GM20000 (cell line): ENCODE results near the gene OTULIN.

Experiments used
- DNase-seq: peaks from one replicate; pipeline ENCODE4 v3.0.0; 2012; ENCODE audit warnings: low spot score
- CTCF ChIP-seq: IDR thresholded peaks from 2 replicates; pipeline ENCODE4 v1.5.1; 2012; ENCODE audit warnings: mild to moderate bottlenecking, control low read depth; ENCODE audit errors: extremely low read depth, missing control alignments

The OTULIN gene

GRCh38 chr5:14734396-14734795 lies 69.9 kb downstream of the OTULIN start:
- no peak for DNase-seq
- TF ChIP-seq CTCF: no peak

GRCh38 chr5:14735944-14736343 lies 71.4 kb downstream of the OTULIN start:
- no peak for DNase-seq
- no peak for TF ChIP-seq CTCF

- DNase-seq: no peak
- TF ChIP-seq CTCF: no peak
Observed at GRCh38 chr5:14737291-14737690, 72.8 kb downstream of the OTULIN start.

GRCh38 chr5:14738050-14738449 lies 73.5 kb downstream of the OTULIN start:
- DNase-seq: no peak
- no peak for TF ChIP-seq CTCF

- DNase-seq: no peak
- TF ChIP-seq CTCF: no peak
Observed at GRCh38 chr5:14739538-14739937, 75.0 kb downstream of the OTULIN start.

- TF ChIP-seq CTCF: no peak
- no peak for DNase-seq
Observed at GRCh38 chr5:14739981-14740380, 75.5 kb downstream of the OTULIN start.

- DNase-seq: no peak
- no peak for TF ChIP-seq CTCF
Observed at GRCh38 chr5:14741131-14741530, 76.6 kb downstream of the OTULIN start.
